Activated CD4-positive, alpha-beta T cell treated with anti-CD3 and anti-CD28 coated beads for 36 hours (primary cell): ENCODE data around the gene SPP1. TPM values are rescaled to one million over a fixed set of nuclear protein-coding genes. Genes with fewer than 3 reads are reported as not detected.
"Not testable (repeated sequence)": the region's sequence is repeated elsewhere in the genome, so short reads cannot be mapped to it uniquely, and the experiment has no call there.

ENCODE experiments used
- ATAC-seq: fragments of 200-7000 bp; cut with Tn5 transposase; one replicate; pipeline ENCODE4 v1.10.0; 2021; ENCODE audit warnings: mild to moderate bottlenecking, moderate library complexity
- CTCF ChIA-PET: fragments of 350-600 bp; sonication (Branson Sonifier 250); formaldehyde crosslinking; loops from one replicate; lab custom pipeline; 2021; ENCODE audit warnings: antibody characterized with exemption; lab: Charles Lee
- POLR2A ChIA-PET: fragments of 350-600 bp; sonication (Branson Sonifier 250); formaldehyde crosslinking; loops from one replicate; lab custom pipeline; 2021; ENCODE audit warnings: antibody characterized with exemption, inconsistent platforms; lab: Charles Lee
- DNase-seq: peaks from one replicate; pipeline ENCODE4 v3.0.0-alpha.2; 2020
- H3K27ac Mint-ChIP-seq: one replicate; pipeline ENCODE4 v1.8.0; 2021; ENCODE audit warnings: mixed read lengths
- H3K27me3 Mint-ChIP-seq: one replicate; pipeline ENCODE4 v1.8.0; 2021; ENCODE audit warnings: mixed read lengths
- H3K36me3 Mint-ChIP-seq: one replicate; pipeline ENCODE4 v1.8.0; 2021; ENCODE audit warnings: low read depth, mixed read lengths
- H3K4me1 Mint-ChIP-seq: one replicate; pipeline ENCODE4 v1.8.0; 2021; ENCODE audit warnings: mixed read lengths
- H3K4me3 Mint-ChIP-seq: one replicate; pipeline ENCODE4 v1.8.0; 2021; ENCODE audit warnings: mild to moderate bottlenecking, moderate library complexity, mixed read lengths
- H3K9me3 Mint-ChIP-seq: one replicate; pipeline ENCODE4 v1.8.0; 2021; ENCODE audit warnings: low read depth, mixed read lengths
- intact Hi-C, 2 experiments: fragments of 100-400 bp; cut with DNase I in 1 of 2; cut with micrococcal nuclease in 1 of 2; formaldehyde crosslinking; loops; one replicate each; pipeline versions ENCODE4 v1.14.2 to v1.15.1; 2022 to 2024; cut with DNase I, micrococcal nuclease
- total RNA-seq, 2 experiments: library from RNA; stranded (reverse); gene quantifications; one replicate each; pipeline ENCODE4 v1.2.3, GENCODE V29; 2021

Gene SPP1
- total RNA-seq, 2 experiments from 2014 or later: not detected

GRCh38 chr4:87939978-87940690 is 35.4 kb upstream of the SPP1 start:
- CTCF ChIA-PET: no interaction called here
- H3K9me3 Mint-ChIP-seq: no peaks in the 10 kb centered on the region
- POLR2A ChIA-PET: no interaction called here
- H3K27ac Mint-ChIP-seq: no peak overlapping the region
- H3K4me1 Mint-ChIP-seq: no peaks in the 10 kb centered on the region
- DNase-seq (no peak), ATAC-seq (no peak)
- peaks cover 4% of the 10 kb centered on the region for H3K27me3 Mint-ChIP-seq
- no peak overlapping the region for H3K4me3 Mint-ChIP-seq
- intact Hi-C loops: no loop called here
- H3K36me3 Mint-ChIP-seq: no peaks in the 10 kb centered on the region

- H3K36me3 Mint-ChIP-seq, CTCF ChIA-PET, H3K4me1 Mint-ChIP-seq, H3K27me3 Mint-ChIP-seq, H3K27ac Mint-ChIP-seq, H3K9me3 Mint-ChIP-seq, ATAC-seq, DNase-seq, H3K4me3 Mint-ChIP-seq, POLR2A ChIA-PET, intact Hi-C loops: not testable (repeated sequence)
These were observed 34.7 kb upstream of the SPP1 start for GRCh38 chr4:87940809-87941208.

- no peak for DNase-seq
- Mint-ChIP-seq H3K4me3 (no peak overlapping the region), H3K27me3 (peaks cover 7% of the 10 kb centered on the region), H3K36me3 (no peaks in the 10 kb centered on the region), H3K9me3 (no peaks in the 10 kb centered on the region), H3K27ac (no peak overlapping the region), H3K4me1 (no peaks in the 10 kb centered on the region)
- ATAC-seq: no peak
- POLR2A ChIA-PET: interaction anchor here (0.7 kb wide), 1 partner anchor 32 kb away, joined by 6 read pairs; no protein-coding TSS in a partner anchor
- intact Hi-C loops: no loop called here
- CTCF ChIA-PET: no interaction called here
These were observed 33.7 kb upstream of the SPP1 start for GRCh38 chr4:87941537-87942392.

GRCh38 chr4:87943660-87944149 is 31.8 kb upstream of the SPP1 start:
- CTCF ChIA-PET: interaction anchor here (0.6 to 1.5 kb wide), 3 partner anchors 12 to 31 kb away, joined by 3 to 5 read pairs (median 4); no protein-coding TSS in a partner anchor
- no peak overlapping the region for H3K27ac Mint-ChIP-seq
- no peaks in the 10 kb centered on the region for H3K36me3 Mint-ChIP-seq
- ATAC-seq (no peak), DNase-seq (no peak)
- no peaks in the 10 kb centered on the region for H3K9me3 Mint-ChIP-seq
- H3K4me3 Mint-ChIP-seq: no peak overlapping the region
- intact Hi-C loops: no loop called here
- H3K4me1 Mint-ChIP-seq: no peaks in the 10 kb centered on the region
- H3K27me3 Mint-ChIP-seq: peaks cover 7% of the 10 kb centered on the region
- POLR2A ChIA-PET: no interaction called here

GRCh38 chr4:87944967-87945366 is 30.5 kb upstream of the SPP1 start:
- Mint-ChIP-seq H3K27me3 (peaks cover 4% of the 10 kb centered on the region), H3K27ac (no peak overlapping the region), H3K4me1 (no peaks in the 10 kb centered on the region), H3K4me3 (no peak overlapping the region), H3K9me3 (no peaks in the 10 kb centered on the region), H3K36me3 (no peaks in the 10 kb centered on the region)
- intact Hi-C loops: no loop called here
- POLR2A ChIA-PET: no interaction called here
- CTCF ChIA-PET: interaction anchor here (0.6 to 1.5 kb wide), 3 partner anchors 11 to 277 kb away, joined by 4 to 5 read pairs (median 5); no protein-coding TSS in a partner anchor
- ATAC-seq: no peak
- DNase-seq: no peak

GRCh38 chr4:87946766-87947165 is 28.7 kb upstream of the SPP1 start:
- Mint-ChIP-seq H3K4me1 (no peaks in the 10 kb centered on the region), H3K4me3 (no peak overlapping the region), H3K9me3 (no peaks in the 10 kb centered on the region), H3K27ac (no peak overlapping the region), H3K36me3 (no peaks in the 10 kb centered on the region), H3K27me3 (peaks cover 2% of the 10 kb centered on the region)
- ChIA-PET POLR2A (no interaction called here), CTCF (no interaction called here)
- no peak for ATAC-seq
- intact Hi-C loops: no loop called here
- no peak for DNase-seq

- POLR2A ChIA-PET: no interaction called here
- Mint-ChIP-seq H3K4me3 (no peak overlapping the region), H3K27ac (no peak overlapping the region), H3K36me3 (no peaks in the 10 kb centered on the region), H3K9me3 (no peaks in the 10 kb centered on the region), H3K27me3 (peaks cover 2% of the 10 kb centered on the region), H3K4me1 (no peaks in the 10 kb centered on the region)
- no peak for DNase-seq
- no peak for ATAC-seq
- intact Hi-C loops: no loop called here
- CTCF ChIA-PET: interaction anchor here (0.9 kb wide), 1 partner anchor 10 kb away, joined by 3 read pairs; no protein-coding TSS in a partner anchor
These were observed 27.9 kb upstream of the SPP1 start for GRCh38 chr4:87947381-87948160.

- Mint-ChIP-seq H3K27me3 (peaks cover 2% of the 10 kb centered on the region), H3K9me3 (no peaks in the 10 kb centered on the region), H3K4me1 (no peaks in the 10 kb centered on the region), H3K27ac (no peak overlapping the region), H3K4me3 (no peak overlapping the region), H3K36me3 (no peaks in the 10 kb centered on the region)
- DNase-seq: no peak
- ChIA-PET CTCF (interaction anchor here (0.8 kb wide), 1 partner anchor 67 kb away, joined by 3 read pairs; no protein-coding TSS in a partner anchor), POLR2A (no interaction called here)
- no peak for ATAC-seq
- intact Hi-C loops: no loop called here
These were observed 25.6 kb upstream of the SPP1 start for GRCh38 chr4:87949961-87950360.

- intact Hi-C loops: no loop called here
- no peaks in the 10 kb centered on the region for H3K36me3 Mint-ChIP-seq
- H3K27ac Mint-ChIP-seq: no peak overlapping the region
- ATAC-seq (no peak), DNase-seq (no peak)
- H3K4me3 Mint-ChIP-seq: no peak overlapping the region
- no peaks in the 10 kb centered on the region for H3K4me1 Mint-ChIP-seq
- CTCF ChIA-PET: no interaction called here
- H3K27me3 Mint-ChIP-seq: peaks cover 2% of the 10 kb centered on the region
- POLR2A ChIA-PET: no interaction called here
- H3K9me3 Mint-ChIP-seq: no peaks in the 10 kb centered on the region
These were observed 25.0 kb upstream of the SPP1 start for GRCh38 chr4:87950493-87950892.

GRCh38 chr4:87950936-87951511 is 24.5 kb upstream of the SPP1 start:
- no peaks in the 10 kb centered on the region for H3K9me3 Mint-ChIP-seq
- intact Hi-C loops: no loop called here

GRCh38 chr4:87953826-87954225 is 21.7 kb upstream of the SPP1 start:
- Mint-ChIP-seq H3K36me3 (no peaks in the 10 kb centered on the region), H3K27me3 (no peaks in the 10 kb centered on the region), H3K4me3 (no peak overlapping the region), H3K9me3 (no peaks in the 10 kb centered on the region), H3K27ac (no peak overlapping the region), H3K4me1 (no peaks in the 10 kb centered on the region)
- DNase-seq: no peak
- ChIA-PET CTCF (interaction anchor here (0.6 kb wide), 1 partner anchor 14 kb away, joined by 3 read pairs; no protein-coding TSS in a partner anchor), POLR2A (no interaction called here)
- intact Hi-C loops: no loop called here
- no peak for ATAC-seq

More at GRCh38 chr4:87950936-87951511, 24.5 kb upstream of the SPP1 start:
- ChIA-PET POLR2A (no interaction called here), CTCF (no interaction called here)
- ATAC-seq (no peak), DNase-seq (no peak)
- no peak overlapping the region for H3K27ac Mint-ChIP-seq
- H3K27me3 Mint-ChIP-seq: no peaks in the 10 kb centered on the region
- H3K4me1 Mint-ChIP-seq: no peaks in the 10 kb centered on the region
- H3K36me3 Mint-ChIP-seq: no peaks in the 10 kb centered on the region
- no peak overlapping the region for H3K4me3 Mint-ChIP-seq
